GM12878 (cell line): Measurements from ENCODE around the gene DDX11. TPM values are rescaled to one million over a fixed set of nuclear protein-coding genes. Genes with fewer than 3 reads are reported as not detected.

ENCODE experiments used
- BHLHE40 ChIP-seq, 2 experiments: fragments of 450-650 bp in 1 of 2; IDR thresholded peaks; 2 replicates each; pipeline ENCODE4 v1.6.1; 2011 to 2017; ENCODE audit warnings: low read depth in 2 of 2, borderline replicate concordance in 1 of 2, improper control_type of control experiment in 1 of 2, low read length in 1 of 2, mild to moderate bottlenecking in 1 of 2
- CBFB ChIP-seq: IDR thresholded peaks from 2 replicates; pipeline ENCODE4 v1.6.1; 2016; ENCODE audit warnings: antibody characterized with exemption, low read depth
- CBX3 ChIP-seq: fragments of 200-600 bp; sonication (generic); IDR thresholded peaks from 2 replicates; pipeline ENCODE4 v1.6.1; 2016; ENCODE audit warnings: low read depth, borderline replicate concordance
- CBX5 ChIP-seq: sonication (generic); IDR thresholded peaks from 2 replicates; pipeline ENCODE4 v1.6.1; 2016; ENCODE audit warnings: low read depth, moderate library complexity, mild to moderate bottlenecking, inconsistent platforms
- NR2C2 ChIP-seq: IDR thresholded peaks from 2 replicates; pipeline ENCODE4 v1.6.1; 2011; ENCODE audit warnings: borderline replicate concordance, low read depth; ENCODE audit not compliant: control insufficient read depth, insufficient read length
- POLR2AphosphoS5 ChIP-seq: IDR thresholded peaks from 2 replicates; pipeline ENCODE4 v1.6.1; 2011; ENCODE audit warnings: mild to moderate bottlenecking, low read length, inconsistent platforms
- RB1 ChIP-seq: fragments of 450-650 bp; formaldehyde crosslinking; IDR thresholded peaks from 2 replicates; pipeline ENCODE4 v1.6.1; 2017; ENCODE audit warnings: mild to moderate bottlenecking, borderline replicate concordance
- SIN3A ChIP-seq: IDR thresholded peaks from 2 replicates; pipeline ENCODE4 v1.6.1; 2012; ENCODE audit warnings: low read depth, low read length, improper control_type of control experiment
- SMC3 ChIP-seq: IDR thresholded peaks from 2 replicates; pipeline ENCODE4 v1.6.1; 2011; ENCODE audit warnings: low read length, improper control_type of control experiment, borderline replicate concordance
- YY1 ChIP-seq: IDR thresholded peaks from 2 replicates; pipeline ENCODE4 v1.6.1; 2011; ENCODE audit warnings: low read depth, mild to moderate bottlenecking, low read length
- polyA plus RNA-seq, 11 experiments: library from polyadenylated mRNA; depleted of rRNA in 4 of 11; unstranded in 6 of 11; stranded (reverse) in 5 of 11; fragments of >200 nt; fragmentation: Nextera tagmentation in 4 of 11; fragmentation: Illumina TruSeq in 1 of 11; extraction: Ambion mirVana in 4 of 11; extraction: Trizol in 1 of 11; gene quantifications; 1 replicate in 1 of 11; 2 replicates in 10 of 11; pipeline versions ENCODE4 v1.2.1 to v1.2.3, GENCODE V29; 2011 to 2016; ENCODE audit warnings: inconsistent platforms in 2 of 11, missing spikeins in 2 of 11, low read depth in 1 of 11
- total RNA-seq, 4 experiments: library from RNA; depleted of rRNA in 3 of 4; stranded (reverse); fragments of >200 nt in 3 of 4; fragmentation: Illumina TruSeq in 1 of 4; extraction: Trizol in 1 of 4; gene quantifications; 2 replicates each; pipeline versions ENCODE4 v1.2.1 to v1.2.3, GENCODE V29; 2013 to 2021
- TF ChIP-seq, protein P1 (sequence below): fragments of 150-350 bp; IDR thresholded peaks from 2 replicates; pipeline ENCODE4 v1.6.1; 2016; ENCODE audit warnings: low read depth, low read length
- TF ChIP-seq, protein P2 (sequence below): fragments of 450-650 bp; IDR thresholded peaks from 2 replicates; pipeline ENCODE4 v1.6.1; 2018; ENCODE audit warnings: borderline replicate concordance, mild to moderate bottlenecking; ENCODE audit not compliant: partially characterized antibody
- TF ChIP-seq, protein P3 (sequence below): IDR thresholded peaks from 2 replicates; pipeline ENCODE4 v1.6.1; 2012; ENCODE audit warnings: mild to moderate bottlenecking, low read depth, low read length
- TF ChIP-seq, protein P4 (sequence below), 3 experiments: IDR thresholded peaks in 2 of 3; conservative IDR thresholded peaks in 1 of 3; 2 replicates each; pipeline ENCODE4 v1.5.1; 2011; ENCODE audit warnings: low read depth in 3 of 3, low read length in 3 of 3, mild to moderate bottlenecking in 3 of 3, control low read depth in 2 of 3, moderate library complexity in 2 of 3, inconsistent platforms in 1 of 3, mixed read lengths in 1 of 3; ENCODE audit not compliant: control insufficient read depth in 2 of 3, insufficient read depth in 1 of 3; ENCODE audit errors: extremely low read depth in 1 of 3

Gene DDX11
- total and polyA plus RNA-seq, 10 of the 15 experiments (the other 5 are each of a cell fraction or from before 2014, with no cell fraction given), result 3.8 to 94.2 (median 46.3) TPM

DNA sequence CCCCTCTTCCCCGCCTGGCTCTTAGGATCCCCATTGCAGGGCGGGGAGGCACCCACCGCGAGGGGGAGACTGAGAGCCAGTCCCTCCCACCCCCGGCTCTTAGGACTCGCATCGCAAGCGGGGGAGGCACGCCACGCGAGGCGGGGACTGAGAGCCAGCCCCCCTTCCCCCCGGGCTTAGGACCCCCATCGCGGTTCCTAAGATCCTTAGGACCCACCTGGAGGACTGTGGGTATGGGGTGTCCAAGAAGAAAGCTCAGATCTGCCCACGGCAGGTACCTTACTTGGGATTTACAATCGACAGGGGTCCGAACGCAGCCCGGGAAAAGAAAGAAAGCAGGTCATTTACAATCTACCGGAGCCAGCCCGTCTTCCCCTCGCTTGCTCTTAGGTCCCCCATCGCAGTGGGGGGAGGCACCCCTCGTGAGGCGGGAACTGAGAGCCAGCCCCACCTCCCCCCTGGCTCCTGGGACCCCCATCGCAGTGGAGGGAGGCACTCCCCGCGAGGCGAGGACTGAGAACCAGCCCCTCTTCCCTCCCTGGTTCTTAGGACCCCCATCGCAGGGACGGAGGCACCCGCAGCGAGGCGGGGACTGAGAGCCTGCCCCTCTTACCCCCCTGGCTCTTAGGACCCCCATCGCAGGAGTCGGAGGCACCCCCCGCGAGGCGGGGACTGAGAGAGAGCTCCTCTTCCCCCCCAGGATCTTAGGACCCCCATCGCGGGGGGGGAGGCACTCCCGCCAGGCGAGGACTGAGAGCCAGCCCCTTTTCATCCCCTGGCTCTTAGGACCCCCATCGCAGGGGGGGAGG, 43.7 kb downstream of the DDX11 start (continued):
- TF ChIP-seq, protein P1, sequence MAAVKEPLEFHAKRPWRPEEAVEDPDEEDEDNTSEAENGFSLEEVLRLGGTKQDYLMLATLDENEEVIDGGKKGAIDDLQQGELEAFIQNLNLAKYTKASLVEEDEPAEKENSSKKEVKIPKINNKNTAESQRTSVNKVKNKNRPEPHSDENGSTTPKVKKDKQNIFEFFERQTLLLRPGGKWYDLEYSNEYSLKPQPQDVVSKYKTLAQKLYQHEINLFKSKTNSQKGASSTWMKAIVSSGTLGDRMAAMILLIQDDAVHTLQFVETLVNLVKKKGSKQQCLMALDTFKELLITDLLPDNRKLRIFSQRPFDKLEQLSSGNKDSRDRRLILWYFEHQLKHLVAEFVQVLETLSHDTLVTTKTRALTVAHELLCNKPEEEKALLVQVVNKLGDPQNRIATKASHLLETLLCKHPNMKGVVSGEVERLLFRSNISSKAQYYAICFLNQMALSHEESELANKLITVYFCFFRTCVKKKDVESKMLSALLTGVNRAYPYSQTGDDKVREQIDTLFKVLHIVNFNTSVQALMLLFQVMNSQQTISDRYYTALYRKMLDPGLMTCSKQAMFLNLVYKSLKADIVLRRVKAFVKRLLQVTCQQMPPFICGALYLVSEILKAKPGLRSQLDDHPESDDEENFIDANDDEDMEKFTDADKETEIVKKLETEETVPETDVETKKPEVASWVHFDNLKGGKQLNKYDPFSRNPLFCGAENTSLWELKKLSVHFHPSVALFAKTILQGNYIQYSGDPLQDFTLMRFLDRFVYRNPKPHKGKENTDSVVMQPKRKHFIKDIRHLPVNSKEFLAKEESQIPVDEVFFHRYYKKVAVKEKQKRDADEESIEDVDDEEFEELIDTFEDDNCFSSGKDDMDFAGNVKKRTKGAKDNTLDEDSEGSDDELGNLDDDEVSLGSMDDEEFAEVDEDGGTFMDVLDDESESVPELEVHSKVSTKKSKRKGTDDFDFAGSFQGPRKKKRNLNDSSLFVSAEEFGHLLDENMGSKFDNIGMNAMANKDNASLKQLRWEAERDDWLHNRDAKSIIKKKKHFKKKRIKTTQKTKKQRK, result no peak
- TF ChIP-seq, protein P2, sequence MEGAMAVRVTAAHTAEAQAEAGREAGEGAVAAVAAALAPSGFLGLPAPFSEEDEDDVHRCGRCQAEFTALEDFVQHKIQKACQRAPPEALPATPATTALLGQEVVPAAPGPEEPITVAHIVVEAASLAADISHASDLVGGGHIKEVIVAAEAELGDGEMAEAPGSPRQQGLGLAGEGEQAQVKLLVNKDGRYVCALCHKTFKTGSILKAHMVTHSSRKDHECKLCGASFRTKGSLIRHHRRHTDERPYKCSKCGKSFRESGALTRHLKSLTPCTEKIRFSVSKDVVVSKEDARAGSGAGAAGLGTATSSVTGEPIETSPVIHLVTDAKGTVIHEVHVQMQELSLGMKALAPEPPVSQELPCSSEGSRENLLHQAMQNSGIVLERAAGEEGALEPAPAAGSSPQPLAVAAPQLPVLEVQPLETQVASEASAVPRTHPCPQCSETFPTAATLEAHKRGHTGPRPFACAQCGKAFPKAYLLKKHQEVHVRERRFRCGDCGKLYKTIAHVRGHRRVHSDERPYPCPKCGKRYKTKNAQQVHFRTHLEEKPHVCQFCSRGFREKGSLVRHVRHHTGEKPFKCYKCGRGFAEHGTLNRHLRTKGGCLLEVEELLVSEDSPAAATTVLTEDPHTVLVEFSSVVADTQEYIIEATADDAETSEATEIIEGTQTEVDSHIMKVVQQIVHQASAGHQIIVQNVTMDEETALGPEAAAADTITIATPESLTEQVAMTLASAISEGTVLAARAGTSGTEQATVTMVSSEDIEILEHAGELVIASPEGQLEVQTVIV, result no peak
- TF ChIP-seq YY1 (0 out of 2 replicates have a peak, but pooled peaks have one; percentile 35), POLR2AphosphoS5 (no peak), NR2C2 (no peak), RB1 (0 out of 2 replicates have a peak, but pooled peaks have one; percentile 38), CBFB (no peak), CBX3 (no peak), BHLHE40 (IDR thresholded peaks at IDR 0.05; ENCODE audit: borderline replicate concordance in 1 of 2, low read depth in 2 of 2, low read length in 1 of 2) (peak; percentile 8 to 21; a peak in 1 of 4 replicates), SIN3A (no peak), CBX5 (no peak), SMC3 (peak; percentile 60; the same call in 1 of the 2 replicates)
- TF ChIP-seq, protein P3, sequence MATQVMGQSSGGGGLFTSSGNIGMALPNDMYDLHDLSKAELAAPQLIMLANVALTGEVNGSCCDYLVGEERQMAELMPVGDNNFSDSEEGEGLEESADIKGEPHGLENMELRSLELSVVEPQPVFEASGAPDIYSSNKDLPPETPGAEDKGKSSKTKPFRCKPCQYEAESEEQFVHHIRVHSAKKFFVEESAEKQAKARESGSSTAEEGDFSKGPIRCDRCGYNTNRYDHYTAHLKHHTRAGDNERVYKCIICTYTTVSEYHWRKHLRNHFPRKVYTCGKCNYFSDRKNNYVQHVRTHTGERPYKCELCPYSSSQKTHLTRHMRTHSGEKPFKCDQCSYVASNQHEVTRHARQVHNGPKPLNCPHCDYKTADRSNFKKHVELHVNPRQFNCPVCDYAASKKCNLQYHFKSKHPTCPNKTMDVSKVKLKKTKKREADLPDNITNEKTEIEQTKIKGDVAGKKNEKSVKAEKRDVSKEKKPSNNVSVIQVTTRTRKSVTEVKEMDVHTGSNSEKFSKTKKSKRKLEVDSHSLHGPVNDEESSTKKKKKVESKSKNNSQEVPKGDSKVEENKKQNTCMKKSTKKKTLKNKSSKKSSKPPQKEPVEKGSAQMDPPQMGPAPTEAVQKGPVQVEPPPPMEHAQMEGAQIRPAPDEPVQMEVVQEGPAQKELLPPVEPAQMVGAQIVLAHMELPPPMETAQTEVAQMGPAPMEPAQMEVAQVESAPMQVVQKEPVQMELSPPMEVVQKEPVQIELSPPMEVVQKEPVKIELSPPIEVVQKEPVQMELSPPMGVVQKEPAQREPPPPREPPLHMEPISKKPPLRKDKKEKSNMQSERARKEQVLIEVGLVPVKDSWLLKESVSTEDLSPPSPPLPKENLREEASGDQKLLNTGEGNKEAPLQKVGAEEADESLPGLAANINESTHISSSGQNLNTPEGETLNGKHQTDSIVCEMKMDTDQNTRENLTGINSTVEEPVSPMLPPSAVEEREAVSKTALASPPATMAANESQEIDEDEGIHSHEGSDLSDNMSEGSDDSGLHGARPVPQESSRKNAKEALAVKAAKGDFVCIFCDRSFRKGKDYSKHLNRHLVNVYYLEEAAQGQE, result no peak
- TF ChIP-seq, protein P4, sequence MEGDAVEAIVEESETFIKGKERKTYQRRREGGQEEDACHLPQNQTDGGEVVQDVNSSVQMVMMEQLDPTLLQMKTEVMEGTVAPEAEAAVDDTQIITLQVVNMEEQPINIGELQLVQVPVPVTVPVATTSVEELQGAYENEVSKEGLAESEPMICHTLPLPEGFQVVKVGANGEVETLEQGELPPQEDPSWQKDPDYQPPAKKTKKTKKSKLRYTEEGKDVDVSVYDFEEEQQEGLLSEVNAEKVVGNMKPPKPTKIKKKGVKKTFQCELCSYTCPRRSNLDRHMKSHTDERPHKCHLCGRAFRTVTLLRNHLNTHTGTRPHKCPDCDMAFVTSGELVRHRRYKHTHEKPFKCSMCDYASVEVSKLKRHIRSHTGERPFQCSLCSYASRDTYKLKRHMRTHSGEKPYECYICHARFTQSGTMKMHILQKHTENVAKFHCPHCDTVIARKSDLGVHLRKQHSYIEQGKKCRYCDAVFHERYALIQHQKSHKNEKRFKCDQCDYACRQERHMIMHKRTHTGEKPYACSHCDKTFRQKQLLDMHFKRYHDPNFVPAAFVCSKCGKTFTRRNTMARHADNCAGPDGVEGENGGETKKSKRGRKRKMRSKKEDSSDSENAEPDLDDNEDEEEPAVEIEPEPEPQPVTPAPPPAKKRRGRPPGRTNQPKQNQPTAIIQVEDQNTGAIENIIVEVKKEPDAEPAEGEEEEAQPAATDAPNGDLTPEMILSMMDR (IDR thresholded peaks at IDR 0.05 in 2 of 3, conservative IDR thresholded peaks at IDR 0.05 in 1 of 3; ENCODE audit: control insufficient read depth in 2 of 3, extremely low read depth in 1 of 3, insufficient read depth in 1 of 3, low read depth in 3 of 3, low read length in 3 of 3), result peak; percentile 56 to 82 (median 69)
